OCI-LY7 (cell line): Measurements from ENCODE around the gene DOCK7.

Experiments used
- CTCF ChIP-seq: fragments of 200-600 bp; sonication (generic); conservative IDR thresholded peaks from 2 replicates; pipeline ENCODE4 v1.5.1; 2014; ENCODE audit warnings: mild to moderate bottlenecking, antibody characterized with exemption, low read length, moderate library complexity, mixed read lengths
- EZH2phosphoT487 ChIP-seq: fragments of 200-600 bp; sonication (generic); IDR thresholded peaks from 2 replicates; pipeline ENCODE4 v1.6.1; 2018; ENCODE audit warnings: low read depth, borderline replicate concordance, mild to moderate bottlenecking, mixed run types, antibody characterized with exemption, low read length, moderate library complexity, mixed read lengths

- TF ChIP-seq CTCF (no peak), EZH2phosphoT487 (no peak)
These were observed 282.9 kb downstream of the DOCK7 start for GRCh38 chr1:62405247-62405646.
